ENCODE results near the gene PLEK. TPM values are rescaled to one million over a fixed set of nuclear protein-coding genes. Genes with fewer than 3 reads are reported as not detected.

The PLEK gene
- total and polyA plus RNA-seq, 2 experiments from 2014 or later: 0.92 to 0.93 TPM

- no peak overlapping the region for H2AFZ ChIP-seq
- no peaks in the 10 kb centered on the region for H3K79me2 ChIP-seq
- no peak overlapping the region for H3K4me2 ChIP-seq
- no peaks in the 10 kb centered on the region for H3K9me2 ChIP-seq (replicated peaks; ENCODE audit: insufficient read depth)
- TF ChIP-seq EZH2phosphoT487 (IDR thresholded peaks at IDR 0.05; ENCODE audit: low read depth, severe bottlenecking, unreplicated experiment) (no peak), EZH2 (IDR thresholded peaks at IDR 0.05; ENCODE audit: borderline replicate concordance) (no peak), CTCF (IDR thresholded peaks at IDR 0.05; ENCODE audit: poor library complexity) (no peak)
- no peak overlapping the region for H3K4me3 ChIP-seq
- H3K4me1 ChIP-seq (ENCODE audit: insufficient read depth): no peaks in the 10 kb centered on the region
- no peaks in the 10 kb centered on the region for H3K27me3 ChIP-seq
- WGBS (ENCODE audit: low lambda C conversion rate, missing lambda C conversion rate): 5% methylated on average over 1 of the region's 1 CpG
- H3K27ac ChIP-seq: no peak overlapping the region
- H3K36me3 ChIP-seq (replicated peaks; ENCODE audit: insufficient read depth, low read depth): no peaks in the 10 kb centered on the region
- no peaks in the 10 kb centered on the region for H4K20me1 ChIP-seq (ENCODE audit: insufficient read depth, poor library complexity, severe bottlenecking)
- no peaks in the 10 kb centered on the region for H3K9me3 ChIP-seq (ENCODE audit: low read depth)
- no peak for DNase-seq (ENCODE audit: low spot score)
Observed at GRCh38 chr2:68417926-68418325, 52.8 kb downstream of the PLEK start.

- Histone ChIP-seq H3K4me2 (no peak overlapping the region), H3K36me3 (replicated peaks; ENCODE audit: insufficient read depth, low read depth) (no peaks in the 10 kb centered on the region), H4K20me1 (ENCODE audit: insufficient read depth, poor library complexity, severe bottlenecking) (no peaks in the 10 kb centered on the region), H3K9me2 (replicated peaks; ENCODE audit: insufficient read depth) (no peaks in the 10 kb centered on the region), H3K4me3 (no peak overlapping the region), H3K27me3 (peaks cover under 1% of the 10 kb centered on the region), H3K27ac (no peak overlapping the region), H3K4me1 (ENCODE audit: insufficient read depth) (no peaks in the 10 kb centered on the region), H3K9me3 (ENCODE audit: low read depth) (no peaks in the 10 kb centered on the region), H3K79me2 (no peaks in the 10 kb centered on the region), H2AFZ (no peak overlapping the region)
- no peak for TF ChIP-seq EZH2 (IDR thresholded peaks at IDR 0.05; ENCODE audit: borderline replicate concordance)
- no peak for TF ChIP-seq EZH2phosphoT487 (IDR thresholded peaks at IDR 0.05; ENCODE audit: low read depth, severe bottlenecking, unreplicated experiment)
- no peak for TF ChIP-seq CTCF (IDR thresholded peaks at IDR 0.05; ENCODE audit: poor library complexity)
- WGBS (ENCODE audit: low lambda C conversion rate, missing lambda C conversion rate): 70% methylated on average over 1 of the region's 1 CpG
- no peak for DNase-seq (ENCODE audit: low spot score)
Observed at GRCh38 chr2:68418419-68418818, 53.3 kb downstream of the PLEK start.

- no peak for TF ChIP-seq EZH2 (IDR thresholded peaks at IDR 0.05; ENCODE audit: borderline replicate concordance)
- TF ChIP-seq CTCF (IDR thresholded peaks at IDR 0.05; ENCODE audit: poor library complexity): no peak
- TF ChIP-seq EZH2phosphoT487 (IDR thresholded peaks at IDR 0.05; ENCODE audit: low read depth, severe bottlenecking, unreplicated experiment): no peak
- Histone ChIP-seq H3K4me2 (no peak overlapping the region), H4K20me1 (ENCODE audit: insufficient read depth, poor library complexity, severe bottlenecking) (no peaks in the 10 kb centered on the region), H3K27ac (no peak overlapping the region), H3K79me2 (no peaks in the 10 kb centered on the region), H3K9me3 (ENCODE audit: low read depth) (no peaks in the 10 kb centered on the region), H3K9me2 (replicated peaks; ENCODE audit: insufficient read depth) (no peaks in the 10 kb centered on the region), H3K4me1 (ENCODE audit: insufficient read depth) (no peaks in the 10 kb centered on the region), H3K36me3 (replicated peaks; ENCODE audit: insufficient read depth, low read depth) (no peaks in the 10 kb centered on the region), H3K4me3 (no peak overlapping the region), H2AFZ (no peak overlapping the region), H3K27me3 (peaks cover 5% of the 10 kb centered on the region)
- DNase-seq (ENCODE audit: low spot score): no peak
- WGBS (ENCODE audit: low lambda C conversion rate, missing lambda C conversion rate): 81% methylated on average over 3 of the region's 3 CpGs
Observed at GRCh38 chr2:68418855-68419254, 53.8 kb downstream of the PLEK start.

Data from hepatocyte (in vitro differentiated cells).